Measurements from ENCODE around the gene PPP1CA. TPM values are rescaled to one million over a fixed set of nuclear protein-coding genes. Genes with fewer than 3 reads are reported as not detected.
"Not testable (repeated sequence)": the region's sequence is repeated elsewhere in the genome, so short reads cannot be mapped to it uniquely, and the experiment has no call there.

The PPP1CA gene
- total RNA-seq, 1 donor from 2014 or later = 103 TPM

DNA sequence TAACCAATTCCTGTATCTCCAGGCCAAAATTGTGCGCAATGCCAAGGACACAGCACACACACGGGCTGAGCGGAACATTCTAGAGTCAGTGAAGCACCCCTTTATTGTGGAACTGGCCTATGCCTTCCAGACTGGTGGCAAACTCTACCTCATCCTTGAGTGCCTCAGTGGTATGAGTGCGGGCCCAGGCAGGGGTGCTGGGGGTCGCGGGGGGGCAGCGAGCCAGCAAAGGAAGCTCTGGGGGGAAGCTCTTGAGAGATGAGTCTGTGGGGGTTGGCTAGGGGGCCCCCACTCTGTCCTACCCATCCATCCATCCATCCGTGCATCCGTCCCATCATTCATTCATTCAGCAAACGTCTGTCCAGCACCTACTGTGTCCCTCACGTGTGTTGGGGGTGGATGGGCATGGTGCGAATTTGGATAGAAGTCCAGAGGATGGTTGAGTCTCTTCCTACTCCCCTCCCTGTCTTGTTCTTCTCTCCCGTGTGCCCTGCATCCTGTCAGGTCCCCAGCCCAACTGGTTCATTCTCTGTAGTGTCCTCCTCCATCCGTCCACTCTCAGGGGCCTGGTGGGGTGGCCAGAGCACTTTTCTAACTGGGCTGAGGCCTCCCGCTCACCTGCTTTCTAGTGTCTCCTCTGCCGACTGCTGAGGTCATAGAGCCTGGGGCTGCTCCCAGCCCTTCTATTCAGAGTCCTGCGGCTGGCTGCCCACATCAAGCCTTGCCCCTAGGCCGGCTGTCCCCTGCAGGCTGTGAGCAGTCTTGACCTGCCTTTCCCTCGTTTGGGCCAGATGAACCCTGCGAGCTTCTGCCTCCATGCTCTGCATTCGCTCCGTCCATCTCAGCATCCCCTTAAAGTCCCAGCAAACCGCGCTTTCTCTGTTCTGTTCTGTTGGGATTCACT lies 29.9 kb upstream of the PPP1CA start:
- no peak overlapping the region for H3K27ac Mint-ChIP-seq
- no peak for DNase-seq (ENCODE audit: low spot score in 2 of 2, unreplicated experiment in 2 of 2)
- no peaks in the 10 kb centered on the region for H3K9me3 Mint-ChIP-seq

DNA sequence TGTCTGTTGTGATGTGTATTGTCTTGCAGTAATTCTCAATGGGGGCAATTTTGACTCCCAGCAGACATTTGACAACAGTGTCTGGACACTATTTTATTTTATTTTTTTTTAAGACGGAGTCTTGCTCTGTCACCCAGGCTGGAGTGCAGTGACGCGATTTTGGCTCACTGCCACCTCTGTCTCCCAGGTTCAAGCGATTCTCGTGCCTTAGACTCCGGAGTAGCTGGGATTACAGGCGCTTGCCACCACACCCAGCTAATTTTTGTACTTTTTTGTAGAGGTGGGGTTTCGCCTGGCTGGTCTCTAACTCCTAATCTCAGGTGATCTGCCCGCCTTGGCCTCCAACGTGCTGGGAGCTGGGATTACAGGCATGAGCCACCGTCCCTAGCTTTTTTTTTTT lies 28.1 kb upstream of the PPP1CA start:
- Mint-ChIP-seq H3K4me1 (peaks cover 11% of the 10 kb centered on the region), H3K27me3 (ENCODE audit: low read depth) (no peaks in the 10 kb centered on the region), H3K27ac (peak overlapping the region; percentile 50), H3K4me3 (peak overlapping the region; percentile 90), H3K9me3 (no peaks in the 10 kb centered on the region), H3K36me3 (peaks cover 10% of the 10 kb centered on the region)
- TF ChIP-seq, protein P1, sequence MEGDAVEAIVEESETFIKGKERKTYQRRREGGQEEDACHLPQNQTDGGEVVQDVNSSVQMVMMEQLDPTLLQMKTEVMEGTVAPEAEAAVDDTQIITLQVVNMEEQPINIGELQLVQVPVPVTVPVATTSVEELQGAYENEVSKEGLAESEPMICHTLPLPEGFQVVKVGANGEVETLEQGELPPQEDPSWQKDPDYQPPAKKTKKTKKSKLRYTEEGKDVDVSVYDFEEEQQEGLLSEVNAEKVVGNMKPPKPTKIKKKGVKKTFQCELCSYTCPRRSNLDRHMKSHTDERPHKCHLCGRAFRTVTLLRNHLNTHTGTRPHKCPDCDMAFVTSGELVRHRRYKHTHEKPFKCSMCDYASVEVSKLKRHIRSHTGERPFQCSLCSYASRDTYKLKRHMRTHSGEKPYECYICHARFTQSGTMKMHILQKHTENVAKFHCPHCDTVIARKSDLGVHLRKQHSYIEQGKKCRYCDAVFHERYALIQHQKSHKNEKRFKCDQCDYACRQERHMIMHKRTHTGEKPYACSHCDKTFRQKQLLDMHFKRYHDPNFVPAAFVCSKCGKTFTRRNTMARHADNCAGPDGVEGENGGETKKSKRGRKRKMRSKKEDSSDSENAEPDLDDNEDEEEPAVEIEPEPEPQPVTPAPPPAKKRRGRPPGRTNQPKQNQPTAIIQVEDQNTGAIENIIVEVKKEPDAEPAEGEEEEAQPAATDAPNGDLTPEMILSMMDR (IDR thresholded peaks at IDR 0.05; ENCODE audit: unreplicated experiment) = no peak
- no peak for DNase-seq (ENCODE audit: low spot score in 2 of 2, unreplicated experiment in 2 of 2)

More for the DNA sequence above, 29.9 kb upstream of the PPP1CA start:
- H3K36me3 Mint-ChIP-seq = peaks cover 12% of the 10 kb centered on the region
- no peaks in the 10 kb centered on the region for H3K27me3 Mint-ChIP-seq (ENCODE audit: low read depth)
- peaks cover 13% of the 10 kb centered on the region for H3K4me1 Mint-ChIP-seq
- TF ChIP-seq, protein P1 (IDR thresholded peaks at IDR 0.05; ENCODE audit: unreplicated experiment) = no peak
- no peak overlapping the region for H3K4me3 Mint-ChIP-seq

DNA sequence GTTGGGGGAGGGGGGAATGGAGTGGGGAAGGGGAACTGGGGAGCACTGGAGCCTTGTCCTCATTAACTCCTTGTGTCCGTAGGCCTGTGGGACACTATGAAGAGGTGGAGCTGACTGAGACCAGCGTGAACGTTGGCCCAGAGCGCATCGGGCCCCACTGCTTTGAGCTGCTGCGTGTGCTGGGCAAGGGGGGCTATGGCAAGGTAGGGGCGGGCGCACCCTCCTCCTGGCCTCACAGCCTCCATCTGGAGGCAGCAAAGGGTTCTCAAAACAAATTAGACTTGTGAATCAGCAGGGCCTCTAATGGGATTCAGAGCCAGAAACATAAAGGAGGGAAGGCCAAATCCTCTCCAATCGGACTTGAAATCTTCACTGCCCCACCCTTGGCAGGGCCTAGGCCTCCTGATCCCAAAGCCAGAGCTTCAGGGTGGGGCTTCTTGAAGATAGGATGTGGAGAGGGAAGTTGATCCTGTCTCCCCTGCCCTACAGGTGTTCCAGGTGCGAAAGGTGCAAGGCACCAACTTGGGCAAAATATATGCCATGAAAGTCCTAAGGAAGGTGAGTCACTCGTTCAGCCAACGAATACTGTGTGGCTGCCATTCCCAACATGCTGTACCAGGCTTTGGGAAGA lies 27.5 kb upstream of the PPP1CA start:
- H3K36me3 Mint-ChIP-seq = peaks cover 10% of the 10 kb centered on the region
- H3K4me1 Mint-ChIP-seq = peaks cover 11% of the 10 kb centered on the region
- TF ChIP-seq, protein P1 (IDR thresholded peaks at IDR 0.05; ENCODE audit: unreplicated experiment) = no peak
- H3K4me3 Mint-ChIP-seq = peak overlapping the region; percentile 90
- no peaks in the 10 kb centered on the region for H3K27me3 Mint-ChIP-seq (ENCODE audit: low read depth)
- H3K27ac Mint-ChIP-seq = peak overlapping the region; percentile 98
- DNase-seq (ENCODE audit: low spot score in 2 of 2, unreplicated experiment in 2 of 2) = no peak
- H3K9me3 Mint-ChIP-seq = no peaks in the 10 kb centered on the region

DNA sequence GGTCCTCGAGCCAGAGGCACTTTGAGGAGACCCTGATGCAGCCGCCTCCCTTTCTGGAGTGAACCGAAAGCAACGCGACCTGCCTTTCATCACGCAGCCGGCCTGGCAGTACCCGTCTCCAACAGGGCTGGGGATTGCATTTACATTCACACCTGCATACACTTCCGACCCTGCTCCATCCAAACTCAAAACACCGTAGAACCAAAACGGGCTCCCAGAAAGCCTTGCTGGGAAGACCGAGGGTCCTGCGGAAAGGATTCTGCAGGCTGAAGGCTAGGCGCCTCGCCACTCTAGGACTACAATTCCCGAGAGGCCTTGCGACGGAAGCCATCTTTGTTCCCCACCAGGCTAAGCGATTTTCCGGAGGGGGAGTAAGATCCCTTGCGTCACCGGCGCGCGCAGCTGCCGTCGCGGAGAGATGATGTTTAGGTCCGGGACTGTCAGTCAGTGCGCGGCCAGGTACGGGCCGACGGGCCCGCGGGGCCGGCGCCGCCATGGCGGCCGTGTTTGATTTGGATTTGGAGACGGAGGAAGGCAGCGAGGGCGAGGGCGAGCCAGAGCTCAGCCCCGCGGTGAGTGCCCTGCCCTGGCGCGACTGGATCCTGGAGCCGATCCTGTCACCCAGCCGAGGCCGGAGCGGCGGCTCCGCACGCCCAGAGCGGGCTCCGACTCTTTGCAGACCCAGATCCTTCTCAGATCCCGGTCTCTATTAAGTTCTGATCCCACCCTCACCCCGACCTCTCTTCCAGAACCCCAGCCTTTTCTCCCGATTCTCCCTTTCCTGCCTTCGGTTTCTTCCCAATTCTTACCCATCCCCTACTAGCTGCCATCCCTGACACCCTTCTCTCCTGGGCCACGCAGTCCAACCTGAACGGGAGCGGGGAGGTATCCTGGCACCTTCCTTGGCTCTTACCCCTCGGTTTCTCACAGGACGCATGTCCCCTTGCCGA lies 26.7 kb upstream of the PPP1CA start, which contains the start of gene RPS6KB2:
TSS of gene RPS6KB2 (plus strand) at position 443 of the 950 bp plus-strand sequence. CDS start at position 495, 52 bp downstream.
- peak within 1 kb of the TSS; percentile 98 for H3K27ac Mint-ChIP-seq

DNA sequence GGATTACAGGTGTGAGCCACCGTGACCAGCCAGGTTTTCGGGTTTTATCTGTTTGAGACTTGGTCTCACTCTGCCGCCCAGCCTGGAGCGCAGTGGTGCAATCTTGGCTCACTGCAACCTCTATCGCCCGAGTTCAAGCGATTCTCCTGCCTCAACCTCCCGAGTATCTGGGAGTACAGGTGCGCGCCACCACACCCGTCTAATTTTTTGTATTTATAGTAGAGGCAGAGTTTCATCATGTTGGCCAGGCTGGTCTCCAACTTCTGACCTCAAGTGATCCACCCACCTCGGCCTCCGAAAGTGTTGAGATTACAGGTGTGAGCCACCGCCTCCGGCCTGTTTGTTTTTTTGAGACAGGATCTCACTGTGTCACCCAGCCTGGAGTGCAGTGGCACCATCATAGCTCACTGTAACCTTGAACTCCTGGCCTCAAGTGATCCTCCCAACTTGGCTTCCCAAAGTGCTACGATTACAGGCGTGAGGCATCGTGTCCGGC lies 25.8 kb upstream of the PPP1CA start:
- not testable (repeated sequence) for H3K36me3 Mint-ChIP-seq; H3K27me3 Mint-ChIP-seq (ENCODE audit: low read depth); DNase-seq (ENCODE audit: low spot score in 2 of 2, unreplicated experiment in 2 of 2); H3K9me3 Mint-ChIP-seq
- Mint-ChIP-seq H3K4me1 (peaks cover 11% of the 10 kb centered on the region), H3K27ac (peak overlapping the region; percentile 98), H3K4me3 (peak overlapping the region; percentile 90)

More for the DNA sequence above, 26.7 kb upstream of the PPP1CA start, which contains the start of gene RPS6KB2:
- peak; percentile 98 to 100 for DNase-seq (ENCODE audit: low spot score in 2 of 2, unreplicated experiment in 2 of 2)
- no peaks in the 10 kb centered on the region for H3K9me3 Mint-ChIP-seq
- H3K4me1 Mint-ChIP-seq = peaks cover 11% of the 10 kb centered on the region
- peak within 1 kb of the TSS; percentile 90 for H3K4me3 Mint-ChIP-seq
- TF ChIP-seq, protein P1 (IDR thresholded peaks at IDR 0.05; ENCODE audit: unreplicated experiment) = no peak
- peaks cover 10% of the 10 kb centered on the region for H3K36me3 Mint-ChIP-seq
- H3K27me3 Mint-ChIP-seq (ENCODE audit: low read depth) = no peaks in the 10 kb centered on the region

All from mesothelial cell of epicardium (in vitro differentiated cells).